CD4-positive, alpha-beta T cell treated with Interleukin-17A for 1 hour (primary cell): ENCODE measurements around the gene SMG7.

Experiments used
- DNase-seq: peaks from one replicate; pipeline ENCODE4 v3.0.0-alpha.2; 2020

Gene SMG7

GRCh38 chr1:183514235-183514634, 41.9 kb downstream of the SMG7 start:
- no peak for DNase-seq

GRCh38 chr1:183515002-183515689, 42.8 kb downstream of the SMG7 start:
- DNase-seq, result no peak

- no peak for DNase-seq
These were observed 44.4 kb downstream of the SMG7 start for GRCh38 chr1:183516725-183517124.

GRCh38 chr1:183517401-183517800, 45.1 kb downstream of the SMG7 start:
- no peak for DNase-seq

- DNase-seq, result no peak
These were observed 48.1 kb downstream of the SMG7 start for GRCh38 chr1:183520379-183520778.

GRCh38 chr1:183522104-183522503, 49.8 kb downstream of the SMG7 start:
- no peak for DNase-seq

- DNase-seq, result no peak
These were observed 56.3 kb downstream of the SMG7 start for GRCh38 chr1:183528577-183528976.

- DNase-seq, result no peak
These were observed 61.4 kb downstream of the SMG7 start for GRCh38 chr1:183533617-183534174.

- DNase-seq, result no peak
These were observed 65.1 kb downstream of the SMG7 start for GRCh38 chr1:183537405-183537804.

GRCh38 chr1:183543619-183544204, 71.4 kb downstream of the SMG7 start:
- peak; percentile 64 for DNase-seq

GRCh38 chr1:183544598-183545297, 72.4 kb downstream of the SMG7 start:
- no peak for DNase-seq

- no peak for DNase-seq
These were observed 74.1 kb downstream of the SMG7 start for GRCh38 chr1:183546427-183546826.

- no peak for DNase-seq
These were observed 75.8 kb downstream of the SMG7 start for GRCh38 chr1:183548116-183548515.

GRCh38 chr1:183550915-183551314, 78.6 kb downstream of the SMG7 start:
- no peak for DNase-seq

- no peak for DNase-seq
These were observed 79.6 kb downstream of the SMG7 start for GRCh38 chr1:183551924-183552323.

- DNase-seq, result no peak
These were observed 80.1 kb downstream of the SMG7 start for GRCh38 chr1:183552441-183552840.

GRCh38 chr1:183552891-183553290, 80.6 kb downstream of the SMG7 start:
- no peak for DNase-seq

GRCh38 chr1:183553331-183553730, 81.0 kb downstream of the SMG7 start:
- DNase-seq, result no peak

- DNase-seq, result no peak
These were observed 81.5 kb downstream of the SMG7 start for GRCh38 chr1:183553764-183554163.

- no peak for DNase-seq
These were observed 82.3 kb downstream of the SMG7 start for GRCh38 chr1:183554577-183554976.

GRCh38 chr1:183559061-183559460, 86.8 kb downstream of the SMG7 start:
- no peak for DNase-seq

- DNase-seq, result no peak
These were observed 90.4 kb downstream of the SMG7 start for GRCh38 chr1:183562701-183563100.

- no peak for DNase-seq
These were observed 93.0 kb downstream of the SMG7 start for GRCh38 chr1:183565261-183565660.

GRCh38 chr1:183566026-183566425, 93.7 kb downstream of the SMG7 start:
- DNase-seq, result no peak
